ENCODE measurements around the gene DAAM1.

Gene DAAM1

GRCh38 chr14:59254911-59255545 is 66.6 kb downstream of the DAAM1 start:
- no peak for DNase-seq (ENCODE audit: low spot score)

DNA sequence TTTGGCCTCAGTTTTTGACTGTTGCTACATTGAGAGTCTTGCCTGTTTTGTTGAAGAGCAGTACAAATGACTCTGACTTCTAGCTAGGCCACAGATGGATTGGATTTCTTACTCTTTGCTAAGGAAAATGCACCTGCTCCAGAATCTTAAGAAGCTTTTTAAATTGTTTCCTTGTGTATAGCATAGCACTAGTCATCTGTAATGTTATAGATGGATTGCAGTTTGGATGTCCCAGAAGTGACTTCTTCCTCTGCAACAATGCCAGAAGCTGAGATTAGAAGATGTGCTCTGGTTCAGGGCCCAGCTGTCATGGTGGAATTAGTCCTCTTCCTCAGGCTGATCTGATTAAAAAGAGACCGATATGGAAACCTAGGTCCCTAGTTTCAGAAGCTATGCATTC is 67.9 kb downstream of the DAAM1 start:
- no peak for DNase-seq (ENCODE audit: low spot score)

DNA sequence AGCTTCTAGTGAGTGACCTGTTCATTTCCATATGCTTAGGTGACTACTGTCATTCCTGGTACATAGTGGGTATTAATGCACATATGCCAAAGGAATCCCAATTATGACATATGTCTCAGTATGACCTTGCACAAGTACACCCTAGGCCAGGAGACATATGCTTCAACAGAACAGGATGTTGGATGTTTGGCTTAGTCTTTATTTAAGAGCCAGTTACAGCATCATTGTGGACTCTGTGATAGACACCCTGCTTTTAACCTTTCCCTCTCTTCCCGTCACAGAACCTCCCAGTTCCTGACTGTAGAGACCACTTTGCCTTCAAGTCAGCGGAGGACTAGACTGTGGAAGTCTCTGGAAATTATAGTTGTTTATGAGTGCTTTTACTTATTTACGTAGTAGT is 72.9 kb downstream of the DAAM1 start:
- DNase-seq (ENCODE audit: low spot score): no peak

- no peak for DNase-seq (ENCODE audit: low spot score)
Measured at GRCh38 chr14:59262717-59263454, 74.4 kb downstream of the DAAM1 start.

- no peak for DNase-seq (ENCODE audit: low spot score)
Measured at GRCh38 chr14:59265808-59266207, 77.3 kb downstream of the DAAM1 start.

DNA sequence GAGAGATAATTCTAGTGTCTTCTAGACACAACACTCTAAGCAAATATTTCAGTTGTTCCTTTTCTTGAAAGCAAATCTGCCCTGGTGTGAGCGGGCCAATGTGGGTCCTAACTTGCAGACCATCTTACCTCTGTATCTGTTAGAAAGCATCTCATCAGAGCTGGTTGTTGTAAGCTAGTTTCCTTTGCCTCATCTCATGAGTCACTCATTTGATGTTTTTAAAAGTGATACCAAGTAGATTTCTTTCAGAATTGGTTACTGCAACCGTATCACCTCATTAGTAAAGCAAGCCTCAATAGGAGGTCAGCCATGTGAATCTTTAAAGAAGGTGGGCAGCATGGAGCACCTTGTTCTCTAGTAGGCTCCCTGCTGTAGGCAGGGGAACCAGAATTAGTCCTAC is 78.6 kb downstream of the DAAM1 start:
- no peak for DNase-seq (ENCODE audit: low spot score)

- DNase-seq (ENCODE audit: low spot score): no peak
Measured at GRCh38 chr14:59268011-59268410, 79.5 kb downstream of the DAAM1 start.

DNA sequence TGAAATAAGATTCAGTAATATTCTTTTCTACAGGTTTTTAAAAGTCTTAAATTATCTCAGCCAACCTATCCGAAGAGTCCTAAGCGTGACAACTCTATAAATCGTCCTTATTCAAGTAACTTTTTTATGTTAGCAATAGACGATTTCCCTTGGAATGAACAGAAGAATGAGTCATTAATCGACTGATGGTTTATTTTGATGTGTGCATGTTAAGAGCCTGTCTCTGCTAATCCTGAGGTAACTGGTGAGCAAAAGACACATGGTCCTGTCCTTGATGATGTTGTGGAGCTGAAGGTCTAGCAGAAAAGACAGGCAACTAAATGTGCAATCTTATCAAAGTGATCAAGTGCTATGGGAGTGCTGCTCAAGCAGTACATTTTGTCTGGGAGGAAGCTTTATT is 80.4 kb downstream of the DAAM1 start:
- DNase-seq (ENCODE audit: low spot score): no peak

DNA sequence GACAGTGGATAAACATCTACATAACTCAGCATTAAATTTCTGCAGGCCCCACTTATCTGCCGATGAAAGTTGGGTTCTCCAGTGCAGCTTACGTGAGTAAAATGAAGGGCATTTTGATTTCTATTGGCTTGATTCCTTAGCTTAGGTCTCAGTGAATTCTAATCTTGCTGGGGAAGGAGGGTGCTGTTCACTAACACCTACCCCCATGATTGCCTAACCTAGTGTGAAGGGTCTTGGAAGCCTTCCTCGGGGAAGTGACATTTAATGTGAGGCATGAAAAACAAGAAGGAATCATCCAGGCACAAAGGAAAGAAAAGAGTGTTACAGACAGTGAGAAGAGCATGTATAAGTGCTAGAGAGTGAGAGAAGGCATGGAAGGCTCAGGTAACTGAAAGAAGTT is 81.0 kb downstream of the DAAM1 start:
- DNase-seq (ENCODE audit: low spot score): no peak

GRCh38 chr14:59271256-59271655 is 82.8 kb downstream of the DAAM1 start:
- DNase-seq (ENCODE audit: low spot score): no peak

DNA sequence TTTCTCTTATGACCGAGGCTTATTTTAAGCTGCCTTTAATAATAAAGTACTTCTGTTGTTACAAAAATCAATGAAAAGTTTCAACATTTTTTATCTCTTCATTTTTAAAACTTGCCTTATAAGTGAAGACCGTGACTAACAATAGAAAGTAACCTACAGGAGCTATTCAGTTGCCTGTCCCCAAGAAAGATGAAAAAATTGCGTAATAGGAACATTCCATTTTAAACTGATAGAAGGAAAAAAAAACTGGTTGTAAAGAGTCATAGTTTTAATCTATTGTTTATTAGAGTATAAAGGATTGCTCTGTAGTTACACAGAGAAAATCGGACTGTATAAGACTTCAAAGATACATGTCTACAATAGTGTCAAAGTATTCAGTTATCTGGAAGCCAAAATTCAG is 83.3 kb downstream of the DAAM1 start:
- DNase-seq (ENCODE audit: low spot score): no peak

DNA sequence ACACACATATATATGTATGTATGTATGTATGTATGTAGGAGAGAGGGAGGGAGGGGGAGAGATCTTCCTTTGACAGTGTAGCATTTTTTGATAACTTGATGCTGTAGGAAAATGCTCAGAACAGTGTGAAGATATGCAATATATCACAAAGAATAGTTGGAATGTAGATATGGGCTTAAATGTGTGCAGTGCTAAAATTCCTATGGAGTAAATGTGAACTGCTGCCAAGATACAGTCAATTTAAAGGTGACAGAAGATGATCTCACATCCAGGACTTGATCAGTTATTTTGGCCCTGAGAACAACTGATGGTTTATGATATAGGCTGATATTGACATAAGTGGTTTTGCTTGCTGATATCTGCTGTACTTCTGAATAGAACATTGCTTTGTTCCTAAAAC is 84.2 kb downstream of the DAAM1 start:
- DNase-seq (ENCODE audit: low spot score): no peak

- DNase-seq (ENCODE audit: low spot score): no peak
Measured at GRCh38 chr14:59273737-59274136, 85.3 kb downstream of the DAAM1 start.

DNA sequence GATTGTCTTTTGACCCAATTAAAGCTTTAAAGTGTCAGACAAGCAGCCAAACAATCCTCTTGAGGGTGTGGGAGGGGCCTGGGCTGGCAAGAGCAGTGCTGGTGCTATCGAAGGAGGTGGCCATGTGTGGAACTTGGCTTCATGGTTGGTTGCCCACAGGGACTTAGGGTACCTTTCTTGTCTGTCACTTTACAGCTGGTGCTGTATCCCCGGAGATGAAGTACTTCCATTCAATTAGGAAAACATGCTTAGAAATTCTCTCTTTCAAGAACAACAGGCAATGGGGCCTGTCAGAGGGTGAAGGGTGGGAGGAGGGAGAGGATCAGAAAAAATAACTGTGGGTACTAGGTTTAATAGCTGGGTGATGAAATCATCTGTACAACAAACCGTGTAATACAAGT is 86.5 kb downstream of the DAAM1 start:
- DNase-seq (ENCODE audit: low spot score): no peak

DNA sequence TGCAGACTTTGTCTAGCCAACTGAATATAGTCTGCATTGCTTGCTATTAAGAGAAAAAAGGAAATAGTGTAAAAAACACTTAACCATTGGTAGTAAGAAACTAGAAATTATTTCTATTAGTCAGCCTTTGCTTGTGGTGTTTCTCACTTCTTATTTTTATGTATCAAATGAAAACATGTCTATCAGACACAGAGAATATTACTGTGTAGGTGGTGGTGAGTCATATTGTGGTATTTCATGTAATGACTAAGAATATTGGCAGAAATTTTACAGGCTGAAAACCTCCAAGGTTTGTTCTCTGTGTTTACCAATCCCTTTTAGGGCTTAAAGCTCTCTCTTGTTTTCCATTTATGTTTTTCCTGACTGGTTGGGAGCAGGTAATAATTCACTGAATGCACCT is 87.2 kb downstream of the DAAM1 start:
- DNase-seq (ENCODE audit: low spot score): no peak

GRCh38 chr14:59276235-59276634 is 87.8 kb downstream of the DAAM1 start:
- no peak for DNase-seq (ENCODE audit: low spot score)

DNA sequence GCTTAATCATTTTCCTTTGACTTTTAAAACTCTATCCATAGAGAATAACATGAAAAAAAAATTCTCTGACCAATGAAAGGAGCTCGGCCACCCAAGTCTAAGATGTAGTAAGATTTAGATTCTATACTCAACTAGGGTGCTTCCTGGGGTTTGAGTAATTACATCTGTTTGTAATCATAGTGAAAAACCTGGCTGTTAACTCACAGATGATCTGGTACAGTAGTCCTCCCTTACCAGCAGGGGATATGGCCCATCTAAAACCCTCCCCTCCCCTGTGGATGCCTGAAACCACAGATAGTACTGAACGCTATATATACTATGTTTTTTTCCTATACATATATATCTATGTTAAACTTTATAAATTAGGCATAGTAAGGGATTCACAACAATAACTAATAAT is 89.2 kb downstream of the DAAM1 start:
- DNase-seq (ENCODE audit: low spot score): no peak

DNA sequence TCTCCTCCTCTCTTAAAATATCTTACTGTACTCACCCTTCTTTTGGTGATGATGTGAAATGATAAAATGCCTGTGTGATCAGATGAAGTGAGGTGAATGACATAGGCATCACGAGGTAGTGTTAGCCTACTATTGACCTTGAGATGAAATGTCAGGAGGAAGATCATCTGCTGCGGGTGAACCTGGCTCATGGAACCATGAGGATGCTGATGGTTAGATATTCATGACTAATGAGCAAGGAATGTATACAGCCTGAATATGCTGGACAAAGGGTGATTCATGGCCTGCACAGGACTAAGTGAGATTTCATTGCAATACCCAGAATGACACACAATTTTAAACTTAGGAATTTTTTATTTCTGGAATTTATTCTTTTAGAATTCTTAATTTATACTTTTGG is 89.6 kb downstream of the DAAM1 start:
- DNase-seq (ENCODE audit: low spot score): no peak

GRCh38 chr14:59280961-59281360 is 92.5 kb downstream of the DAAM1 start:
- DNase-seq (ENCODE audit: low spot score): no peak

- DNase-seq (ENCODE audit: low spot score): no peak
Measured at GRCh38 chr14:59281609-59282377, 93.3 kb downstream of the DAAM1 start.

DNA sequence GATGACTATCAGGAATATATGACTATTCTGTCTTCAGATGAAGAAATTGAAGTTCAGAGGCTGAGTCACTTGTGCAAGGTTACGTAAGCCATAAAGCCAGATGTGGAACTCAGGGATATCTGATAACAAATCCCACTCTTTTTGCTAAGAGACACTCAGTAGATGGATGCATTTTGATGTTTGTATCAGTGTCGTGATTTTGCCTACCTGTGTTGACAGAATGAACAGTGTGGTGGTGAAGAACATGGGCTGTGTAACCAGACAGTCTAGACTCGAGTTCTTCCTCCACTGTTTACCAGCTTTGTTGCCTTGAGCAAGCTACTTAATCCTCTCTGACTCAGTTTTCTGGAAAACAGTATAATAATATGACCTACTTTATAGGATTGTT is 93.9 kb downstream of the DAAM1 start:
- DNase-seq (ENCODE audit: low spot score): no peak

- no peak for DNase-seq (ENCODE audit: low spot score)
Measured at GRCh38 chr14:59283361-59283760, 94.9 kb downstream of the DAAM1 start.

DNA sequence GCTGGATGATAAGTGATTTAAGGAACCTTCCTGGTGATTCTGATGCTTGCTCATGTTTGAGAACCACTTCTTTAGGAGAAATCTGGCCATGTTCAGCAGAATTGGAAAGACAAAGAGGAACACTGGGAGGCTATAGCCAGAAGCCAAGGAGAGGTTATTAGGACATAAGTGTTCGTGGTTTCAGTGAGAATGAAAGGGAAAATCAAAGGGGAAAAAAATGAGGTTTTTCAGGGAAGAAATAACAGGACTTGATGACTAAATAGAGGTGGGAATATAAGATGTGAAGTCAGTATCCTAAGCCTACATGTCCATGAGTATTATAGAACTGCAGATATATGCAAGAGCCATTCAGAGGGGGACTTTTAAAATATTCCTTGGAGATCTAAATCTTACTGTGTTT is 95.6 kb downstream of the DAAM1 start:
- no peak for DNase-seq (ENCODE audit: low spot score)

Measured in putamen (tissue), 1 donor.